MM.1S (cell line): ENCODE measurements around the gene DISP2.

ENCODE experiments used
- DNase-seq: peaks from one replicate; pipeline ENCODE4 v3.0.0-alpha.2; 2015
- H2AFZ ChIP-seq: fragments of 300-600 bp; sonication (generic); 2 replicates; pipeline ENCODE4 v1.6.0; 2016; ENCODE audit warnings: antibody characterized with exemption, low read length
- H3F3A ChIP-seq: fragments of 300-600 bp; sonication (generic); 2 replicates; pipeline ENCODE4 v1.6.1; 2016; ENCODE audit warnings: mild to moderate bottlenecking, antibody characterized with exemption, low read length, moderate library complexity, mixed read lengths; ENCODE audit not compliant: insufficient read depth
- H3K27ac ChIP-seq: fragments of 300-600 bp; sonication (generic); 2 replicates; pipeline ENCODE4 v1.5.1; 2016; ENCODE audit warnings: mild to moderate bottlenecking, low read length
- H3K27me3 ChIP-seq: fragments of 300-600 bp; sonication (generic); replicated peaks from 2 replicates; pipeline ENCODE4 v1.6.0; 2016; ENCODE audit warnings: low read length; ENCODE audit not compliant: insufficient read depth
- H3K36me3 ChIP-seq: fragments of 300-600 bp; sonication (generic); replicated peaks from 2 replicates; pipeline ENCODE4 v1.6.1; 2016; ENCODE audit warnings: mild to moderate bottlenecking, low read length, mixed read lengths; ENCODE audit not compliant: insufficient read depth
- H3K4me1 ChIP-seq: fragments of 300-600 bp; sonication (generic); 2 replicates; pipeline ENCODE4 v1.6.1; 2016; ENCODE audit warnings: low read length, mixed read lengths
- H3K4me2 ChIP-seq: fragments of 300-600 bp; sonication (generic); 2 replicates; pipeline ENCODE4 v1.6.0; 2016; ENCODE audit warnings: low read depth, low read length
- H3K4me3 ChIP-seq: fragments of 300-600 bp; sonication (generic); 2 replicates; pipeline ENCODE4 v1.5.1; 2016; ENCODE audit warnings: low read length, mixed read lengths
- H3K79me2 ChIP-seq: fragments of 300-600 bp; sonication (generic); 2 replicates; pipeline ENCODE4 v1.6.1; 2016; ENCODE audit warnings: mixed run types, low read length, mixed read lengths
- H3K9ac ChIP-seq: fragments of 300-600 bp; sonication (generic); 2 replicates; pipeline ENCODE4 v1.6.1; 2016; ENCODE audit warnings: low read length, mixed read lengths
- H3K9me2 ChIP-seq: fragments of 300-600 bp; sonication (generic); replicated peaks from 2 replicates; pipeline ENCODE4 v1.6.1; 2016; ENCODE audit warnings: mild to moderate bottlenecking, low read length, mixed read lengths; ENCODE audit not compliant: insufficient read depth
- H3K9me3 ChIP-seq: fragments of 300-600 bp; sonication (generic); replicated peaks from 2 replicates; pipeline ENCODE4 v1.6.1; 2016; ENCODE audit warnings: mild to moderate bottlenecking, low read length, mixed read lengths; ENCODE audit not compliant: insufficient read depth
- H4K20me1 ChIP-seq: fragments of 300-600 bp; sonication (generic); 2 replicates; pipeline ENCODE4 v1.6.1; 2016; ENCODE audit warnings: mild to moderate bottlenecking, low read length, moderate library complexity, mixed read lengths; ENCODE audit not compliant: insufficient read depth
- CTCF ChIP-seq: fragments of 300-600 bp; sonication (generic); IDR thresholded peaks from 2 replicates; pipeline ENCODE4 v1.5.1; 2016; ENCODE audit warnings: antibody characterized with exemption, low read length, mixed read lengths
- EZH2 ChIP-seq: fragments of 300-600 bp; sonication (generic); optimal IDR thresholded peaks from 2 replicates; pipeline ENCODE3; 2017; ENCODE audit warnings: low read depth, mild to moderate bottlenecking, antibody characterized with exemption, low read length, mixed read lengths
- EZH2phosphoT487 ChIP-seq: fragments of 300-600 bp; sonication (generic); IDR thresholded peaks from 2 replicates; pipeline ENCODE4 v1.6.1; 2018; ENCODE audit warnings: antibody characterized with exemption, low read length

DISP2 gene

GRCh38 chr15:40413036-40413435 is 55.0 kb downstream of the DISP2 start:
- TF ChIP-seq CTCF = no peak
- no peak for TF ChIP-seq EZH2
- no peak overlapping the region for H2AFZ ChIP-seq
- H3K9ac ChIP-seq = no peak overlapping the region
- no peak for DNase-seq
- H3F3A ChIP-seq = peaks cover 5% of the 10 kb centered on the region
- no peaks in the 10 kb centered on the region for H3K27me3 ChIP-seq
- H3K79me2 ChIP-seq = peaks cover 15% of the 10 kb centered on the region; the same call in 1 of the 2 replicates
- H3K9me3 ChIP-seq = no peaks in the 10 kb centered on the region
- H3K4me1 ChIP-seq = peaks cover 14% of the 10 kb centered on the region
- H3K36me3 ChIP-seq = peaks cover 7% of the 10 kb centered on the region
- no peak overlapping the region for H3K4me3 ChIP-seq
- no peaks in the 10 kb centered on the region for H3K9me2 ChIP-seq
- H3K27ac ChIP-seq = no peak overlapping the region
- no peak overlapping the region for H3K4me2 ChIP-seq
- H4K20me1 ChIP-seq = no peaks in the 10 kb centered on the region

GRCh38 chr15:40414816-40415215 is 56.8 kb downstream of the DISP2 start:
- H3K27me3 ChIP-seq = no peaks in the 10 kb centered on the region
- TF ChIP-seq EZH2phosphoT487 = no peak
- TF ChIP-seq EZH2 = no peak
- TF ChIP-seq CTCF = no peak
- H2AFZ ChIP-seq = no peak overlapping the region
- H3K9ac ChIP-seq = no peak overlapping the region
- H3K9me3 ChIP-seq = no peaks in the 10 kb centered on the region
- H3K4me1 ChIP-seq = no peaks in the 10 kb centered on the region
- no peak overlapping the region for H3K27ac ChIP-seq
- no peak for DNase-seq
- no peak overlapping the region for H3K4me2 ChIP-seq
- no peaks in the 10 kb centered on the region for H3F3A ChIP-seq
- H3K9me2 ChIP-seq = no peaks in the 10 kb centered on the region
- no peak overlapping the region for H3K4me3 ChIP-seq
- H3K36me3 ChIP-seq = peaks cover 7% of the 10 kb centered on the region
- peaks cover 11% of the 10 kb centered on the region; the same call in 1 of the 2 replicates for H3K79me2 ChIP-seq
- no peaks in the 10 kb centered on the region for H4K20me1 ChIP-seq

- Histone ChIP-seq H2AFZ (no peak overlapping the region), H3K36me3 (peaks cover 7% of the 10 kb centered on the region), H3K9me3 (no peaks in the 10 kb centered on the region), H3K27me3 (no peaks in the 10 kb centered on the region), H3K9me2 (no peaks in the 10 kb centered on the region), H3K27ac (no peak overlapping the region), H3K4me1 (no peaks in the 10 kb centered on the region), H3K4me2 (no peak overlapping the region), H3K79me2 (peaks cover 8% of the 10 kb centered on the region; the same call in 1 of the 2 replicates), H3K9ac (no peak overlapping the region), H3F3A (no peaks in the 10 kb centered on the region), H4K20me1 (no peaks in the 10 kb centered on the region), H3K4me3 (no peak overlapping the region)
- no peak for TF ChIP-seq CTCF
- no peak for TF ChIP-seq EZH2phosphoT487
- TF ChIP-seq EZH2 = no peak
- DNase-seq = no peak
Observed at GRCh38 chr15:40415226-40415625, 57.2 kb downstream of the DISP2 start.
